ENCODE measurements around the gene RGCC.
"Not testable (repeated sequence)": the region's sequence is repeated elsewhere in the genome, so short reads cannot be mapped to it uniquely, and the experiment has no call there.

Gene RGCC

DNA sequence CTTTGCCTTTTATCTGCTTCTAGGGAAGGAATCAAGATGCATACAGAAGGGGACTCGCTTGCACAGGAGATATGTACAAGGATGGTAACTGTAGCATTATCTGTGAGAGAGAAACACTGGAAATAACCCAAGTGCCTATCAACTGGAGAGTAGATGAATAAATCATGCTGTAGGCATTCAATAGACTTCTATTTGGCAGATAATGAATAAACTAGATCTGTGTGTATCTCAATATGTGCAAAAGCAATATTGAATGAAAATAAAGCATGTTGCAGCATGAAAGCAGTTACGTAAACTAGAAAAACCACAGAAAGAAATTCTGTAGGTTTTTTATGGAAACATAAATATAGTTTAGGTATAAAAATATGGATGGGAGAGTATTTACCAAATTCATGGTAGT is 38.6 kb upstream of the RGCC start:
- no peaks in the 10 kb centered on the region for H3K79me2 ChIP-seq

GRCh38 chr13:41419206-41419605 is 38.1 kb upstream of the RGCC start:
- Histone ChIP-seq H3K79me2 (no peaks in the 10 kb centered on the region), H3K4me1 (no peaks in the 10 kb centered on the region), H3K4me3 (ENCODE audit: low read depth, low read length) (no peak overlapping the region), H2AFZ (no peak overlapping the region), H3K36me3 (ENCODE audit: control insufficient read depth, insufficient read depth, low read length) (no peaks in the 10 kb centered on the region), H3K27me3 (ENCODE audit: control insufficient read depth, insufficient read depth, low read length) (no peaks in the 10 kb centered on the region), H3K9ac (no peak overlapping the region), H3K4me2 (ENCODE audit: low read length) (no peak overlapping the region), H3K9me3 (ENCODE audit: control insufficient read depth, low read length) (no peaks in the 10 kb centered on the region), H3K27ac (no peak overlapping the region)
- TF ChIP-seq CTCF (IDR thresholded peaks at IDR 0.05) = no peak

More for the DNA sequence above, 38.6 kb upstream of the RGCC start:
- H3K36me3 ChIP-seq (ENCODE audit: control insufficient read depth, insufficient read depth, low read length) = no peaks in the 10 kb centered on the region
- H3K4me1 ChIP-seq = no peaks in the 10 kb centered on the region
- no peak overlapping the region for H3K27ac ChIP-seq
- H3K9ac ChIP-seq = no peak overlapping the region
- no peaks in the 10 kb centered on the region for H3K9me3 ChIP-seq (ENCODE audit: control insufficient read depth, low read length)
- no peak overlapping the region for H3K4me3 ChIP-seq (ENCODE audit: low read depth, low read length)
- no peak for TF ChIP-seq CTCF (IDR thresholded peaks at IDR 0.05)
- H2AFZ ChIP-seq = no peak overlapping the region
- H3K4me2 ChIP-seq (ENCODE audit: low read length) = no peak overlapping the region
- H3K27me3 ChIP-seq (ENCODE audit: control insufficient read depth, insufficient read depth, low read length) = no peaks in the 10 kb centered on the region

GRCh38 chr13:41420146-41420545 is 37.2 kb upstream of the RGCC start:
- Histone ChIP-seq H3K27ac (no peak overlapping the region), H3K4me2 (ENCODE audit: low read length) (no peak overlapping the region), H3K4me3 (ENCODE audit: low read depth, low read length) (no peak overlapping the region), H3K36me3 (ENCODE audit: control insufficient read depth, insufficient read depth, low read length) (no peaks in the 10 kb centered on the region), H2AFZ (no peak overlapping the region), H3K9me3 (ENCODE audit: control insufficient read depth, low read length) (no peaks in the 10 kb centered on the region), H3K9ac (no peak overlapping the region), H3K79me2 (no peaks in the 10 kb centered on the region), H3K27me3 (ENCODE audit: control insufficient read depth, insufficient read depth, low read length) (no peaks in the 10 kb centered on the region), H3K4me1 (no peaks in the 10 kb centered on the region)
- no peak for TF ChIP-seq CTCF (IDR thresholded peaks at IDR 0.05)

DNA sequence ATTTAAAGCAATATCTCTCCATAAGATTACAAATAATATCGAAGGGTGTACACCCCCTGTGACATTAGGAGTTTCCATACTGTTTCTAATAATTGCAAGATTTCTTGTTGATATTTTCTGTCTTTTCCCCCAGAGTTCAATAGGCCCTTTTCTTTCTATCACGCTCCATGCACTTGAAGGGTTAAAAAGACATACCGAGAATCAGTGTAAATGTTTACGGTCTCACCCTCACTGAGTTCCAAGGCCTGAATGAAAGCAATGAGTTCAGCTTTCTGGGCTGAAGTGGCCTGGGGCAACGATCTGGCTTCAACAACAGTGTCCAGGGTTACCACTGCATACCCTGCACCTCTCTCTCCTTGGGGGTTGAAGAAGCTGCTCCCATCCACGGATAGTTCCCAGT is 36.0 kb upstream of the RGCC start:
- H2AFZ ChIP-seq; H3K4me1 ChIP-seq; H3K4me2 ChIP-seq (ENCODE audit: low read length); H3K9ac ChIP-seq; H3K4me3 ChIP-seq (ENCODE audit: low read depth, low read length); H3K27me3 ChIP-seq (ENCODE audit: control insufficient read depth, insufficient read depth, low read length); H3K79me2 ChIP-seq; H3K27ac ChIP-seq; H3K36me3 ChIP-seq (ENCODE audit: control insufficient read depth, insufficient read depth, low read length); H3K9me3 ChIP-seq (ENCODE audit: control insufficient read depth, low read length): not testable (repeated sequence)

DNA sequence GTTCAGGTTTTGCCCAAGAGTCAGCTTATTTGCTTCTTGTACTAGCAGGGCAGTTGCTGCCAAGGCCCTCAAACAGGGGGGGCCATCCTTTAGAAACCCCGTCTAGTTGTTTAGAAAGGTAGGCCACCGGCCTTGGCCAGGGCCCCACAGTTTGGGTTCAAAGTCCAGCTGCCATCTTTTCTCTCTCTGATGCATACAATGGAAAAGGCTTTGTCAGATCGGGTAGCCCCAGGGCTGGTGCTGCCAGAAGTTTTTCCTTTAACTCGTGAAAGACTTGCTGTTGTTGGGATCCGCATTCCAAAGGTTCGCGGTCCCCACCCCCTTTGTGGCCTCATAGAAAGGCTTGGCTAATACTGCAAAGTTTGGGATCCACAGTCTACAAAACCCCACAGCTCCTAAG is 35.4 kb upstream of the RGCC start:
- H3K79me2 ChIP-seq; H3K27me3 ChIP-seq (ENCODE audit: control insufficient read depth, insufficient read depth, low read length); H3K9ac ChIP-seq; H2AFZ ChIP-seq; H3K4me1 ChIP-seq; H3K27ac ChIP-seq; H3K9me3 ChIP-seq (ENCODE audit: control insufficient read depth, low read length); H3K36me3 ChIP-seq (ENCODE audit: control insufficient read depth, insufficient read depth, low read length); H3K4me3 ChIP-seq (ENCODE audit: low read depth, low read length); H3K4me2 ChIP-seq (ENCODE audit: low read length): not testable (repeated sequence)

DNA sequence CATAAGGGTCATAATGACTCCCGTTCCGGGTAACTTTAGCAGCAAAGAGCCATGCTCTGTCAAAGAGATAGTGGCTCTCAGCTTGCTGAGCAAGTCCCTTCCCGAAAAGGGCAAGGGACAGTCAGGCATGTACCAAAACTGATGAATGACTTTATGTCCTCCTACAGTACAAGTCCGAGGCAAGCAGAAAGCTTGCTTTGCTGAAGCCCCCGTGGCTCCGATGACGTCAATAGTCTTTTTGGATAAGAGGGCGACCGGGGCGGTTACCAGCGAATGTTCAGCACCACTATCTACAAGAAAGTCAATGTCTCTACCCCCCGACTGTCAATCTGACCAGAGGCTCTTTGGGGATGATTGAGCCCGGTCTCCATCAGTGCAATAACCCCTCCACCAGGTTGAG is 34.1 kb upstream of the RGCC start:
- H3K9ac ChIP-seq; H3K4me3 ChIP-seq (ENCODE audit: low read depth, low read length); H3K36me3 ChIP-seq (ENCODE audit: control insufficient read depth, insufficient read depth, low read length); H3K79me2 ChIP-seq; H3K27ac ChIP-seq; H3K4me2 ChIP-seq (ENCODE audit: low read length); H3K27me3 ChIP-seq (ENCODE audit: control insufficient read depth, insufficient read depth, low read length); H2AFZ ChIP-seq; H3K9me3 ChIP-seq (ENCODE audit: control insufficient read depth, low read length); H3K4me1 ChIP-seq: not testable (repeated sequence)

- not testable (repeated sequence) for H3K4me3 ChIP-seq (ENCODE audit: low read depth, low read length); H3K79me2 ChIP-seq; H3K27me3 ChIP-seq (ENCODE audit: control insufficient read depth, insufficient read depth, low read length); H3K4me1 ChIP-seq; H3K36me3 ChIP-seq (ENCODE audit: control insufficient read depth, insufficient read depth, low read length); H2AFZ ChIP-seq; H3K9me3 ChIP-seq (ENCODE audit: control insufficient read depth, low read length); H3K27ac ChIP-seq; H3K9ac ChIP-seq; H3K4me2 ChIP-seq (ENCODE audit: low read length)
These were observed 32.7 kb upstream of the RGCC start for GRCh38 chr13:41424675-41425074.

Data from parathyroid adenoma (tissue), 2 donors.